H9 (cell line): ENCODE results near the gene SYNPO2. TPM values are rescaled to one million over a fixed set of nuclear protein-coding genes. Genes with fewer than 3 reads are reported as not detected.

ENCODE experiments used
- DNase-seq: peaks from one replicate; pipeline ENCODE4 v3.0.0-alpha.2; 2017
- H2AFZ ChIP-seq: one replicate; pipeline ENCODE4 v1.6.1; 2013; ENCODE audit warnings: mild to moderate bottlenecking, low read length, control low read depth, moderate library complexity
- H2AK5ac ChIP-seq: 2 replicates; pipeline ENCODE4 v1.6.1; 2013; ENCODE audit warnings: low read length, control low read depth, mixed read lengths; ENCODE audit not compliant: insufficient read length
- H2BK120ac ChIP-seq: one replicate; pipeline ENCODE4 v1.6.1; 2013; ENCODE audit warnings: low read depth, mild to moderate bottlenecking, low read length, control low read depth, inconsistent platforms; ENCODE audit not compliant: poor library complexity, severe bottlenecking
- H2BK12ac ChIP-seq: 2 replicates; pipeline ENCODE4 v1.6.1; 2013; ENCODE audit warnings: low read length, control low read depth, mixed read lengths, low read depth; ENCODE audit not compliant: insufficient read length
- H2BK15ac ChIP-seq: 2 replicates; pipeline ENCODE4 v1.6.1; 2013; ENCODE audit warnings: low read depth, low read length, control low read depth
- H2BK20ac ChIP-seq: one replicate; pipeline ENCODE4 v1.6.1; 2013; ENCODE audit warnings: low read depth, mild to moderate bottlenecking, low read length, control low read depth, inconsistent platforms; ENCODE audit not compliant: poor library complexity, severe bottlenecking
- H2BK5ac ChIP-seq: 2 replicates; pipeline ENCODE4 v1.6.1; 2013; ENCODE audit warnings: low read length, control low read depth, mixed read lengths; ENCODE audit not compliant: insufficient read length
- H3K14ac ChIP-seq: 2 replicates; pipeline ENCODE4 v1.6.1; 2013; ENCODE audit warnings: low read length, control low read depth; ENCODE audit not compliant: insufficient read depth
- H3K18ac ChIP-seq: 2 replicates; pipeline ENCODE4 v1.6.1; 2013; ENCODE audit warnings: low read depth, mild to moderate bottlenecking, mixed read lengths, low read length, control low read depth; ENCODE audit not compliant: insufficient read length
- H3K23ac ChIP-seq: 2 replicates; pipeline ENCODE4 v1.6.1; 2013; ENCODE audit warnings: low read length, control low read depth, mixed read lengths, low read depth; ENCODE audit not compliant: insufficient read length
- H3K23me2 ChIP-seq: 2 replicates; pipeline ENCODE4 v1.6.1; 2013; ENCODE audit warnings: low read depth, mild to moderate bottlenecking, mixed read lengths, low read length, control low read depth; ENCODE audit not compliant: insufficient read length, poor library complexity, severe bottlenecking
- H3K27ac ChIP-seq: 2 replicates; pipeline ENCODE4 v1.5.1; 2013; ENCODE audit warnings: low read length, control low read depth, mixed read lengths, low read depth; ENCODE audit not compliant: insufficient read length
- H3K27me3 ChIP-seq: 2 replicates; pipeline ENCODE4 v1.6.1; 2013; ENCODE audit warnings: low read length, control low read depth, inconsistent platforms; ENCODE audit not compliant: insufficient read depth
- H3K4ac ChIP-seq: 2 replicates; pipeline ENCODE4 v1.6.1; 2013; ENCODE audit warnings: low read depth, mild to moderate bottlenecking, control low read depth, inconsistent platforms, low read length, moderate library complexity
- H3K4me1 ChIP-seq: 2 replicates; pipeline ENCODE4 v1.6.1; 2013; ENCODE audit warnings: low read length, control low read depth, inconsistent platforms; ENCODE audit not compliant: insufficient read depth
- H3K4me2 ChIP-seq: 2 replicates; pipeline ENCODE4 v1.6.1; 2013; ENCODE audit warnings: low read length, control low read depth, mixed read lengths; ENCODE audit not compliant: insufficient read length, insufficient read depth
- H3K56ac ChIP-seq: 2 replicates; pipeline ENCODE4 v1.6.1; 2013; ENCODE audit warnings: low read depth, mild to moderate bottlenecking, mixed read lengths, low read length, control low read depth; ENCODE audit not compliant: insufficient read length
- H3K79me1 ChIP-seq: 2 replicates; pipeline ENCODE4 v1.6.1; 2013; ENCODE audit warnings: low read depth, mild to moderate bottlenecking, moderate library complexity, low read length, control low read depth, inconsistent platforms; ENCODE audit not compliant: insufficient read depth, poor library complexity, severe bottlenecking
- H3K79me2 ChIP-seq: 2 replicates; pipeline ENCODE4 v1.6.1; 2013; ENCODE audit warnings: low read length, control low read depth, inconsistent platforms; ENCODE audit not compliant: insufficient read depth
- H3K9ac ChIP-seq: 2 replicates; pipeline ENCODE4 v1.6.1; 2013; ENCODE audit warnings: low read length, control low read depth, mixed read lengths; ENCODE audit not compliant: insufficient read length; ENCODE audit errors: extremely low read depth
- H3K9me3 ChIP-seq: one replicate; pipeline ENCODE4 v1.6.1; 2013; ENCODE audit warnings: low read depth, low read length, inconsistent platforms; ENCODE audit not compliant: control insufficient read depth
- H3T11ph ChIP-seq: one replicate; pipeline ENCODE4 v1.6.1; 2013; ENCODE audit warnings: mild to moderate bottlenecking, low read length, control low read depth, inconsistent platforms
- H4K20me1 ChIP-seq: one replicate; pipeline ENCODE4 v1.6.1; 2013; ENCODE audit not compliant: control insufficient read depth, insufficient read length, insufficient read depth
- H4K5ac ChIP-seq: 2 replicates; pipeline ENCODE4 v1.6.1; 2013; ENCODE audit warnings: low read depth, mild to moderate bottlenecking, mixed read lengths, low read length, control low read depth; ENCODE audit not compliant: insufficient read length
- H4K8ac ChIP-seq: replicated peaks from 2 replicates; pipeline ENCODE4 v1.6.1; 2013; ENCODE audit warnings: low read length, control low read depth, mixed read lengths, low read depth; ENCODE audit not compliant: insufficient read length
- H4K91ac ChIP-seq: 2 replicates; pipeline ENCODE4 v1.6.1; 2013; ENCODE audit warnings: low read depth, mild to moderate bottlenecking, moderate library complexity, mixed read lengths, low read length, control low read depth; ENCODE audit not compliant: insufficient read length
- H3K27ac Mint-ChIP-seq, 3 experiments: 2 replicates in 2 of 3; 3 replicates in 1 of 3; pipeline ENCODE4 v1.8.0; 2020 to 2021; ENCODE audit warnings: mixed read lengths in 3 of 3, mild to moderate bottlenecking in 1 of 3, moderate library complexity in 1 of 3
- H3K27me3 Mint-ChIP-seq: 2 replicates; pipeline ENCODE4 v1.8.0; 2021; ENCODE audit warnings: low read depth, mild to moderate bottlenecking, moderate library complexity, mixed read lengths
- H3K36me3 Mint-ChIP-seq, 3 experiments: 2 replicates in 2 of 3; 3 replicates in 1 of 3; pipeline ENCODE4 v1.8.0; 2020 to 2021; ENCODE audit warnings: low read depth in 3 of 3, mixed read lengths in 3 of 3; ENCODE audit not compliant: insufficient read depth in 1 of 3
- H3K4me1 Mint-ChIP-seq, 2 experiments: 2 replicates each; pipeline ENCODE4 v1.8.0; 2020; ENCODE audit warnings: mixed read lengths in 2 of 2
- H3K4me3 Mint-ChIP-seq, 2 experiments: 2 replicates in 1 of 2; 3 replicates in 1 of 2; pipeline ENCODE4 v1.8.0; 2020 to 2021; ENCODE audit warnings: mild to moderate bottlenecking in 2 of 2, mixed read lengths in 2 of 2, moderate library complexity in 1 of 2
- H3K9me3 Mint-ChIP-seq, 2 experiments: 2 replicates in 1 of 2; 3 replicates in 1 of 2; pipeline ENCODE4 v1.8.0; 2020; ENCODE audit warnings: mild to moderate bottlenecking in 2 of 2, mixed read lengths in 2 of 2, moderate library complexity in 1 of 2
- CTCF ChIP-seq: fragments of 200-600 bp; sonication (generic); conservative IDR thresholded peaks from 3 replicates; pipeline ENCODE4 v1.8.0; 2021; ENCODE audit warnings: antibody characterized with exemption, mild to moderate bottlenecking
- WGBS: extraction: QIAGEN DNeasy Blood & Tissue Kit; methylation state at CpG from one replicate; pipeline ENCODE4 v1.1.7; 2013; ENCODE audit warnings: missing lambda C conversion rate, low lambda C conversion rate, mixed read lengths; ENCODE audit not compliant: insufficient read length; ENCODE audit errors: extremely low coverage; 5-methylcytosine and 5-hydroxymethylcytosine counted together
- total RNA-seq: library from RNA; stranded (reverse); gene quantifications from 2 replicates; pipeline ENCODE4 v1.2.1, GENCODE V29; 2021

The SYNPO2 gene
- total RNA-seq, 1 experiment from 2014 or later: 1.1 TPM

GRCh38 chr4:119099227-119099810 lies 210.7 kb downstream of the SYNPO2 start:
- no peak overlapping the region for H2AK5ac ChIP-seq
- no peak overlapping the region for H3K4me2 ChIP-seq
- no peaks in the 10 kb centered on the region for H4K20me1 ChIP-seq
- H3K4ac ChIP-seq: no peak overlapping the region
- H3K27ac ChIP-seq: no peak overlapping the region
- no peak for TF ChIP-seq CTCF
- H4K91ac ChIP-seq: no peak overlapping the region
- WGBS: no CpG with 5 or more reads among the region's 1 CpG
- no peaks in the 10 kb centered on the region for H3K36me3 Mint-ChIP-seq
- H2BK12ac ChIP-seq: no peak overlapping the region
- H4K8ac ChIP-seq: no peak overlapping the region
- no peak overlapping the region for H2BK15ac ChIP-seq
- no peak overlapping the region for H4K5ac ChIP-seq
- no peak overlapping the region for H2BK5ac ChIP-seq
- no peaks in the 10 kb centered on the region for H3K79me2 ChIP-seq
- no peak overlapping the region for H3K4me3 Mint-ChIP-seq
- no peaks in the 10 kb centered on the region; the same call in 1 of the 2 replicates for H3K27me3 Mint-ChIP-seq
- peaks cover 11 to 15% of the 10 kb centered on the region in 2 experiments for H3K4me1 Mint-ChIP-seq
- H3K23ac ChIP-seq: no peak overlapping the region
- H3K14ac ChIP-seq: no peak overlapping the region
- no peak overlapping the region for H3K27ac Mint-ChIP-seq
- H3K4me1 ChIP-seq: no peaks in the 10 kb centered on the region; the same call in 1 of the 2 replicates
- no peaks in the 10 kb centered on the region for H3K9me3 Mint-ChIP-seq
- no peak overlapping the region for H3T11ph ChIP-seq
- DNase-seq: no peak
- H3K9ac ChIP-seq: no peak overlapping the region
- H2AFZ ChIP-seq: no peak overlapping the region
- no peak overlapping the region for H3K56ac ChIP-seq
- H2BK120ac ChIP-seq: no peak overlapping the region
- H2BK20ac ChIP-seq: no peak overlapping the region
- H3K79me1 ChIP-seq: no peaks in the 10 kb centered on the region
- no peaks in the 10 kb centered on the region for H3K27me3 ChIP-seq
- H3K23me2 ChIP-seq: no peaks in the 10 kb centered on the region
- no peaks in the 10 kb centered on the region for H3K9me3 ChIP-seq
- no peak overlapping the region for H3K18ac ChIP-seq
